Effector memory CD4-positive, alpha-beta T cell (primary cell): ENCODE data around the gene SCAP.

Experiments used
- DNase-seq, 3 donors: peaks; one replicate each; pipeline ENCODE4 v3.0.0-alpha.2; 2020
- H3K27ac ChIP-seq: 2 replicates; pipeline ENCODE4 v1.7.0; 2013; ENCODE audit warnings: mild to moderate bottlenecking, low read length, moderate library complexity; ENCODE audit not compliant: insufficient read depth, poor library complexity, severe bottlenecking
- H3K27me3 ChIP-seq: replicated peaks from 2 replicates; pipeline ENCODE4 v1.7.0; 2013; ENCODE audit warnings: mild to moderate bottlenecking, low read length; ENCODE audit not compliant: insufficient read depth, control insufficient read depth, poor library complexity, severe bottlenecking
- H3K36me3 ChIP-seq: 2 replicates; pipeline ENCODE4 v1.7.0; 2013; ENCODE audit warnings: mild to moderate bottlenecking, low read length, moderate library complexity; ENCODE audit not compliant: control insufficient read depth, insufficient read depth
- H3K4me1 ChIP-seq: 2 replicates; pipeline ENCODE4 v1.7.0; 2013; ENCODE audit warnings: low read length, mild to moderate bottlenecking; ENCODE audit not compliant: control insufficient read depth, insufficient read depth, poor library complexity, severe bottlenecking
- H3K4me3 ChIP-seq: 2 replicates; pipeline ENCODE4 v1.7.0; 2013; ENCODE audit warnings: low read length, low read depth, mild to moderate bottlenecking; ENCODE audit not compliant: insufficient read depth, poor library complexity, severe bottlenecking
- H3K9me3 ChIP-seq: 2 replicates; pipeline ENCODE4 v1.7.0; 2013; ENCODE audit warnings: mild to moderate bottlenecking, low read length, moderate library complexity; ENCODE audit not compliant: control insufficient read depth

The SCAP gene

GRCh38 chr3:47410801-47411646 is 64.7 kb downstream of the SCAP start:
- no peak overlapping the region for H3K4me3 ChIP-seq

GRCh38 chr3:47410417-47410720 is 65.4 kb downstream of the SCAP start:
- no peaks in the 10 kb centered on the region for H3K9me3 ChIP-seq
- no peaks in the 10 kb centered on the region for H3K4me1 ChIP-seq
- H3K4me3 ChIP-seq = no peak overlapping the region
- H3K27me3 ChIP-seq = no peaks in the 10 kb centered on the region
- no peak overlapping the region for H3K27ac ChIP-seq
- H3K36me3 ChIP-seq = peaks cover 95% of the 10 kb centered on the region
- DNase-seq = no peak

More at GRCh38 chr3:47410801-47411646, 64.7 kb downstream of the SCAP start:
- Histone ChIP-seq H3K36me3 (peaks cover 95% of the 10 kb centered on the region), H3K27ac (no peak overlapping the region), H3K27me3 (no peaks in the 10 kb centered on the region), H3K9me3 (no peaks in the 10 kb centered on the region), H3K4me1 (no peaks in the 10 kb centered on the region)
- DNase-seq = no peak

- Histone ChIP-seq H3K27me3 (no peaks in the 10 kb centered on the region), H3K9me3 (no peaks in the 10 kb centered on the region), H3K4me3 (no peak overlapping the region), H3K27ac (no peak overlapping the region), H3K36me3 (peaks cover 94% of the 10 kb centered on the region), H3K4me1 (no peaks in the 10 kb centered on the region)
- no peak for DNase-seq
These were observed 65.9 kb downstream of the SCAP start for GRCh38 chr3:47409688-47410416.

GRCh38 chr3:47409284-47409683 is 66.5 kb downstream of the SCAP start:
- Histone ChIP-seq H3K4me1 (no peaks in the 10 kb centered on the region), H3K4me3 (no peak overlapping the region), H3K27ac (no peak overlapping the region), H3K9me3 (no peaks in the 10 kb centered on the region), H3K36me3 (peaks cover 88% of the 10 kb centered on the region), H3K27me3 (no peaks in the 10 kb centered on the region)
- no peak for DNase-seq

GRCh38 chr3:47408839-47409229 is 66.9 kb downstream of the SCAP start:
- no peaks in the 10 kb centered on the region for H3K27me3 ChIP-seq
- no peak for DNase-seq

GRCh38 chr3:47407896-47408838 is 67.6 kb downstream of the SCAP start:
- no peak overlapping the region for H3K27ac ChIP-seq
- H3K9me3 ChIP-seq = no peaks in the 10 kb centered on the region
- H3K36me3 ChIP-seq = peaks cover 77% of the 10 kb centered on the region
- H3K4me1 ChIP-seq = no peaks in the 10 kb centered on the region
- H3K27me3 ChIP-seq = no peaks in the 10 kb centered on the region
- H3K4me3 ChIP-seq = no peak overlapping the region
- DNase-seq = no peak

More at GRCh38 chr3:47408839-47409229, 66.9 kb downstream of the SCAP start:
- Histone ChIP-seq H3K36me3 (peaks cover 84% of the 10 kb centered on the region), H3K4me3 (no peak overlapping the region), H3K27ac (no peak overlapping the region), H3K4me1 (no peaks in the 10 kb centered on the region), H3K9me3 (no peaks in the 10 kb centered on the region)

- no peak overlapping the region for H3K4me3 ChIP-seq
These were observed 68.5 kb downstream of the SCAP start for GRCh38 chr3:47407237-47407636.

GRCh38 chr3:47406762-47407149 is 69.0 kb downstream of the SCAP start:
- no peak for DNase-seq
- no peaks in the 10 kb centered on the region for H3K4me1 ChIP-seq
- H3K27ac ChIP-seq = no peak overlapping the region
- no peak overlapping the region for H3K4me3 ChIP-seq
- H3K27me3 ChIP-seq = no peaks in the 10 kb centered on the region
- H3K9me3 ChIP-seq = no peaks in the 10 kb centered on the region
- H3K36me3 ChIP-seq = peaks cover 65% of the 10 kb centered on the region

More at GRCh38 chr3:47407237-47407636, 68.5 kb downstream of the SCAP start:
- Histone ChIP-seq H3K27me3 (no peaks in the 10 kb centered on the region), H3K9me3 (no peaks in the 10 kb centered on the region), H3K4me1 (no peaks in the 10 kb centered on the region), H3K27ac (no peak overlapping the region), H3K36me3 (peaks cover 69% of the 10 kb centered on the region)
- DNase-seq = no peak

- H3K4me1 ChIP-seq = no peaks in the 10 kb centered on the region
- H3K36me3 ChIP-seq = peaks cover 61% of the 10 kb centered on the region
- H3K27me3 ChIP-seq = no peaks in the 10 kb centered on the region
- DNase-seq = no peak
- no peak overlapping the region for H3K27ac ChIP-seq
- no peaks in the 10 kb centered on the region for H3K9me3 ChIP-seq
- H3K4me3 ChIP-seq = no peak overlapping the region
These were observed 69.7 kb downstream of the SCAP start for GRCh38 chr3:47405820-47406761.
